Ishikawa (cell line): ENCODE data around the gene TRUB1.

ENCODE experiments used
- CREB1 ChIP-seq: IDR thresholded peaks from 2 replicates; pipeline ENCODE4 v1.6.1; 2012; ENCODE audit warnings: low read depth
- EGR1 ChIP-seq: IDR thresholded peaks from 2 replicates; pipeline ENCODE4 v1.6.1; 2012
- EP300 ChIP-seq: IDR thresholded peaks from 2 replicates; pipeline ENCODE4 v1.6.1; 2012; ENCODE audit warnings: borderline replicate concordance
- FOXM1 ChIP-seq: IDR thresholded peaks from 2 replicates; pipeline ENCODE4 v1.6.1; 2012; ENCODE audit warnings: low read depth, borderline replicate concordance
- RAD21 ChIP-seq: IDR thresholded peaks from 2 replicates; pipeline ENCODE4 v1.6.1; 2012; ENCODE audit warnings: low read depth
- TAF1 ChIP-seq: IDR thresholded peaks from 2 replicates; pipeline ENCODE4 v1.6.1; 2012; ENCODE audit warnings: low read depth, mild to moderate bottlenecking
- TEAD4 ChIP-seq: IDR thresholded peaks from 2 replicates; pipeline ENCODE4 v1.6.1; 2012
- YY1 ChIP-seq: IDR thresholded peaks from 2 replicates; pipeline ENCODE4 v1.6.1; 2012; ENCODE audit warnings: low read depth
- ZBTB7A ChIP-seq: IDR thresholded peaks from 2 replicates; pipeline ENCODE4 v1.6.1; 2012; ENCODE audit warnings: low read depth
- TF ChIP-seq, protein P1 (sequence below): IDR thresholded peaks from 2 replicates; pipeline ENCODE4 v1.6.1; 2012; ENCODE audit warnings: low read depth, mild to moderate bottlenecking
- TF ChIP-seq, protein P2 (sequence below): IDR thresholded peaks from 2 replicates; pipeline ENCODE4 v1.6.1; 2012
- TF ChIP-seq, protein P3 (sequence below): IDR thresholded peaks from 2 replicates; pipeline ENCODE4 v1.6.1; 2012

DNA sequence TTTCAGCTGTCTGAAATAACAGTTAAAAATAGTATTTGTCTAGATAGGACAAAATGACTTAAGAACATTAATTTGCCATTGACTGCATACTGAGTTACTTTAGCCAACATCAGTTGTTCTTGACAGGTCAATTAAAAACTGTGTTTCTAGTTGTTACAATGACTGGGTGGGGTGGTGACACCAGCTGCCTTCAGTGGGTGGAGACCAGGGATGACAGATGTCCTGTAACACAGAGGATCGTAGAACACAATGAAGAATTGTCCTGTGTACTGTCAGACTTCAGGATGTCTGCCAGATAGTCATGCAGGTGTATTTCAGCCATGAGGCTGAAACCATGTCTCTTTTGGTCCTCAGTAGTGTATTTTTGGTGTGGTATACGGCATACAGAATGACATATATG, 24.4 kb downstream of the TRUB1 start:
- TF ChIP-seq TEAD4 (no peak), EGR1 (no peak), FOXM1 (no peak), EP300 (no peak), YY1 (no peak), TAF1 (no peak), RAD21 (no peak), ZBTB7A (no peak), CREB1 (no peak)
- TF ChIP-seq, protein P1, sequence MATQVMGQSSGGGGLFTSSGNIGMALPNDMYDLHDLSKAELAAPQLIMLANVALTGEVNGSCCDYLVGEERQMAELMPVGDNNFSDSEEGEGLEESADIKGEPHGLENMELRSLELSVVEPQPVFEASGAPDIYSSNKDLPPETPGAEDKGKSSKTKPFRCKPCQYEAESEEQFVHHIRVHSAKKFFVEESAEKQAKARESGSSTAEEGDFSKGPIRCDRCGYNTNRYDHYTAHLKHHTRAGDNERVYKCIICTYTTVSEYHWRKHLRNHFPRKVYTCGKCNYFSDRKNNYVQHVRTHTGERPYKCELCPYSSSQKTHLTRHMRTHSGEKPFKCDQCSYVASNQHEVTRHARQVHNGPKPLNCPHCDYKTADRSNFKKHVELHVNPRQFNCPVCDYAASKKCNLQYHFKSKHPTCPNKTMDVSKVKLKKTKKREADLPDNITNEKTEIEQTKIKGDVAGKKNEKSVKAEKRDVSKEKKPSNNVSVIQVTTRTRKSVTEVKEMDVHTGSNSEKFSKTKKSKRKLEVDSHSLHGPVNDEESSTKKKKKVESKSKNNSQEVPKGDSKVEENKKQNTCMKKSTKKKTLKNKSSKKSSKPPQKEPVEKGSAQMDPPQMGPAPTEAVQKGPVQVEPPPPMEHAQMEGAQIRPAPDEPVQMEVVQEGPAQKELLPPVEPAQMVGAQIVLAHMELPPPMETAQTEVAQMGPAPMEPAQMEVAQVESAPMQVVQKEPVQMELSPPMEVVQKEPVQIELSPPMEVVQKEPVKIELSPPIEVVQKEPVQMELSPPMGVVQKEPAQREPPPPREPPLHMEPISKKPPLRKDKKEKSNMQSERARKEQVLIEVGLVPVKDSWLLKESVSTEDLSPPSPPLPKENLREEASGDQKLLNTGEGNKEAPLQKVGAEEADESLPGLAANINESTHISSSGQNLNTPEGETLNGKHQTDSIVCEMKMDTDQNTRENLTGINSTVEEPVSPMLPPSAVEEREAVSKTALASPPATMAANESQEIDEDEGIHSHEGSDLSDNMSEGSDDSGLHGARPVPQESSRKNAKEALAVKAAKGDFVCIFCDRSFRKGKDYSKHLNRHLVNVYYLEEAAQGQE = no peak
- TF ChIP-seq, protein P2, sequence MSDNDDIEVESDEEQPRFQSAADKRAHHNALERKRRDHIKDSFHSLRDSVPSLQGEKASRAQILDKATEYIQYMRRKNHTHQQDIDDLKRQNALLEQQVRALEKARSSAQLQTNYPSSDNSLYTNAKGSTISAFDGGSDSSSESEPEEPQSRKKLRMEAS = no peak
- TF ChIP-seq, protein P3, sequence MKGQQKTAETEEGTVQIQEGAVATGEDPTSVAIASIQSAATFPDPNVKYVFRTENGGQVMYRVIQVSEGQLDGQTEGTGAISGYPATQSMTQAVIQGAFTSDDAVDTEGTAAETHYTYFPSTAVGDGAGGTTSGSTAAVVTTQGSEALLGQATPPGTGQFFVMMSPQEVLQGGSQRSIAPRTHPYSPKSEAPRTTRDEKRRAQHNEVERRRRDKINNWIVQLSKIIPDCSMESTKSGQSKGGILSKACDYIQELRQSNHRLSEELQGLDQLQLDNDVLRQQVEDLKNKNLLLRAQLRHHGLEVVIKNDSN = no peak
